Heart left ventricle (tissue), 16 donors: ENCODE measurements around the gene TOX2. TPM values are rescaled to one million over a fixed set of nuclear protein-coding genes. Genes with fewer than 3 reads are reported as not detected.

Experiments used
- ATAC-seq, 4 donors: fragments of 200-7000 bp; cut with Tn5 transposase; one replicate each; pipeline ENCODE4 v1.9.1; 2020 to 2022; ENCODE audit warnings: moderate library complexity in 4 of 4, mild to moderate bottlenecking in 3 of 4, moderate number of reproducible peaks in 1 of 4
- DNase-seq, 5 donors: peaks; one replicate each; pipeline ENCODE4 v3.0.0-alpha.2; 2020
- H3K27ac ChIP-seq, 12 donors: fragments of 200-600 bp; sonication (generic) in 4 of 12; one replicate each; pipeline versions ENCODE4 v1.5.0 to v1.8.0; 2016 to 2022; ENCODE audit warnings: mild to moderate bottlenecking in 2 of 12
- H3K27me3 ChIP-seq, 9 donors: fragments of 200-600 bp; sonication (generic) in 2 of 9; one replicate each; pipeline versions ENCODE4 v1.5.1 to v1.8.0; 2016 to 2022; ENCODE audit warnings: mild to moderate bottlenecking in 3 of 9
- H3K36me3 ChIP-seq, 9 donors: fragments of 200-600 bp; sonication (generic) in 2 of 9; one replicate each; pipeline versions ENCODE4 v1.5.0 to v1.8.0; 2018 to 2022; ENCODE audit warnings: mild to moderate bottlenecking in 2 of 9
- H3K4me1 ChIP-seq, 12 donors: fragments of 200-600 bp; sonication (generic) in 4 of 12; one replicate each; pipeline versions ENCODE4 v1.5.0 to v1.8.0; 2016 to 2022; ENCODE audit warnings: mild to moderate bottlenecking in 3 of 12
- H3K4me3 ChIP-seq, 12 donors: fragments of 200-600 bp; sonication (generic) in 4 of 12; one replicate each; pipeline versions ENCODE4 v1.5.0 to v1.8.0; 2017 to 2022; ENCODE audit warnings: mild to moderate bottlenecking in 9 of 12, moderate library complexity in 4 of 12
- H3K9me3 ChIP-seq, 12 donors: fragments of 200-600 bp; sonication (generic) in 4 of 12; one replicate each; pipeline versions ENCODE4 v1.5.0 to v1.8.0; 2016 to 2022; ENCODE audit warnings: mild to moderate bottlenecking in 1 of 12
- CTCF ChIP-seq, 12 donors: fragments of 200-600 bp; sonication (generic) in 4 of 12; IDR thresholded peaks; one replicate each; pipeline versions ENCODE4 v1.5.0 to v1.8.0; 2018 to 2022; ENCODE audit warnings: antibody characterized with exemption in 12 of 12, mild to moderate bottlenecking in 5 of 12
- POLR2A ChIP-seq, 2 donors: fragments of 450-650 bp; IDR thresholded peaks; one replicate each; pipeline ENCODE4 v1.6.1; 2017; ENCODE audit warnings: antibody characterized with exemption in 2 of 2, mild to moderate bottlenecking in 2 of 2, moderate library complexity in 2 of 2
- WGBS, 4 donors: extraction: QIAGEN DNeasy Blood & Tissue Kit in 2 of 4; methylation state at CpG; one replicate each; pipeline versions ENCODE4 v1.1.5 to v1.1.7; 2013 to 2018; 5-methylcytosine and 5-hydroxymethylcytosine counted together
- intact Hi-C, 10 donors: fragments of 100-400 bp; cut with DNase I; formaldehyde crosslinking; loops; one replicate each; pipeline versions ENCODE4 v1.11.1 to v1.14.2; 2022
- polyA plus RNA-seq, 2 donors: library from polyadenylated mRNA; stranded (reverse); fragments of 200-250 nt; gene quantifications; one replicate each; pipeline ENCODE4 v1.2.3, GENCODE V29; 2013
- total RNA-seq, 9 donors: library from RNA; depleted of rRNA in 2 of 9; stranded (reverse); fragments of >200 nt in 2 of 9; fragmentation: NEBNext Ultra II Directional in 3 of 9; extraction: Animal tissue kit (Norgen Biotek cat#: 25700) in 3 of 9; gene quantifications; one replicate each; pipeline versions ENCODE4 v1.1.0 to v1.2.4, GENCODE V29; 2016 to 2023
- donor health status: ischemic (EF 13 %, LVEDD 7.1; RV severe dilation, severe dysfunction).
- donor health status: healthy with polysubstance abuse.
- donor health status: DM: no; HTN: yes; CAD: no.
- donor health status: DM: no; HTN: no; CAD: no.
- donor health status: ischemic (EF 25% LVEDD 6.9; RV normal size, moderate dysfunction).
- donor health status: ischemic (EF 25% LVEDD 5.7; RV mildly dilated, moderate dysfunction).
- donor health status: healthy.
- donor health status: DM: yes; HTN: yes; CAD: no.
- donor health status: ischemic (EF 35%, LVEDD 5.7; RV mildly dilated, moderate dysfunction).
- donor health status: nonischemic (EF 11% LVEDD 7.7; RV severe dilation, severe dysfunction).
- donor health status: DM: yes; HTN: yes; CAD: no.
- donor health status: PGD.
- donor health status: ischemic (EF 29% LVEDD 5.4; RV normal size, mild dysfunction).
- donor health status: nonischemic (EF 23%, LVEDD 6.1; RV moderate dilation, normal function).

The TOX2 gene
- total and polyA plus RNA-seq, 11 donors, result 0.53 to 3.0 (median 0.91) TPM

DNA sequence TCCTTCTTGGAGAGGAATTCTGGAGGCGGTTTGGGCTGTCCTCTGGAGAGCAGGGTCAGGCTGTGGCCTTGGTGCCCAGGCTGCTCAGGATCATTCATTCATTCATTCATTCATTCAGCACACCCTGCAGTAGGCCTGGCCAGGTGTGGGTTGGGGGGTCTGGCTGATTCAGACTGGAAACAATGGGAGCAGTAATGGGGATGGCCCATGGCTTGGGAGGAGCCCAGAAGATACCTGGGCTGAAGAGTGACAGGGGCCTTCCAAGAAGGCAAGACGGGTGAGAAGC is 31.5 kb downstream of the TOX2 start:
- H3K27me3 ChIP-seq, result peaks cover 0 to 18% (median 0%) of the 10 kb centered on the region in 9 donors
- intact Hi-C loops, result no loop called here
- H3K4me3 ChIP-seq, result no peak overlapping the region
- H3K36me3 ChIP-seq, result no peaks in the 10 kb centered on the region
- H3K9me3 ChIP-seq, result no peaks in the 10 kb centered on the region
- no peak for TF ChIP-seq POLR2A (IDR thresholded peaks at IDR 0.05)
- no peak for TF ChIP-seq CTCF (IDR thresholded peaks at IDR 0.05)
- WGBS, 4 donors, result 89 to 98% (median 94%) methylated on average over 2 of the region's 2 CpGs
- ATAC-seq (no peak), DNase-seq (no peak)
- no peak overlapping the region for H3K27ac ChIP-seq
- H3K4me1 ChIP-seq, result peaks cover 0 to 64% (median 2%) of the 10 kb centered on the region in 12 donors

DNA sequence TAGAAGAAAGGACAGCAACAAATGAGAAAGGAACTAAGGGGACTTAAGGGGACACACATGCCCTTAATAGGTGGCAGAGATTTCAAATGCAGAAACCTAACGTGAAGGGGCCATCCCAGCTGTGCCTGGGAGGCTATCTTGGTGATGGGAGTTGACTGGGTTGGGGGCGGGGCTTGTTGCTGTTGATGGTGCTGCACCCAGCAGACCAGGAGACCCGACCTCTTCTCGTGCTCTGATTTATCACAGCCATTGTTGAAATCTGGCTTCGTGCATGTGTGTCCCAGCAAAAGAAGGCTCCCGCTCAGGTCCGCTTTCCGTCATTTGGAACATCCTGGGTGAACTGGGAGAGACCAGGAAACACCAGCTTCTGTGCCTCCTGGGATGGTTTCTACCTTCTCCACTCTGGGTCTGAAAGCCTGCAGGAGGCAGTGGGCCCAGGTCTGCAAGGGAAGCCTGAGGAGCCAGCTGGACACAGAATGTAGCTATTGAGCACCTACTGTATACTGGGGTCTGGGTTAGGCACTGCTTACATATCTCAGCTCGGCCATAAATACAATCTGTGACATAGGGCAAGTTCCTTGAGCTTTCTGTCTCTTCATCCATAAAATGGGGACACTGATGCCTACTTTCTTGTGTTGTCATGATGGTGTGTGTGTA is 32.1 kb downstream of the TOX2 start:
- TF ChIP-seq CTCF (IDR thresholded peaks at IDR 0.05) (no peak), POLR2A (IDR thresholded peaks at IDR 0.05) (no peak)
- H3K9me3 ChIP-seq, result no peaks in the 10 kb centered on the region
- no peak for DNase-seq
- no peak for ATAC-seq
- 64 to 73% (median 69%) methylated on average over 9 of the region's 9 CpGs for WGBS, 4 donors
- no peaks in the 10 kb centered on the region for H3K36me3 ChIP-seq
- intact Hi-C loops, result no loop called here
- H3K4me1 ChIP-seq, result peaks cover 0 to 61% (median 2%) of the 10 kb centered on the region in 12 donors
- H3K27ac ChIP-seq, result no peak overlapping the region
- H3K27me3 ChIP-seq, result peaks cover 0 to 18% (median 0%) of the 10 kb centered on the region in 9 donors
- no peak overlapping the region for H3K4me3 ChIP-seq

- ATAC-seq (no peak), DNase-seq (no peak)
- 70 to 80% (median 78%) methylated on average over 6 of the region's 6 CpGs for WGBS, 4 donors
- peaks cover 0 to 18% (median 0%) of the 10 kb centered on the region in 9 donors for H3K27me3 ChIP-seq
- peaks cover 0 to 59% (median 1%) of the 10 kb centered on the region in 12 donors for H3K4me1 ChIP-seq
- no peak for TF ChIP-seq POLR2A (IDR thresholded peaks at IDR 0.05)
- no peak for TF ChIP-seq CTCF (IDR thresholded peaks at IDR 0.05)
- no peak overlapping the region for H3K27ac ChIP-seq
- H3K4me3 ChIP-seq, result no peak overlapping the region
- no peaks in the 10 kb centered on the region for H3K9me3 ChIP-seq
- no peaks in the 10 kb centered on the region for H3K36me3 ChIP-seq
- intact Hi-C loops, result no loop called here
These were observed 32.7 kb downstream of the TOX2 start for GRCh38 chr20:43947316-43947710.

DNA sequence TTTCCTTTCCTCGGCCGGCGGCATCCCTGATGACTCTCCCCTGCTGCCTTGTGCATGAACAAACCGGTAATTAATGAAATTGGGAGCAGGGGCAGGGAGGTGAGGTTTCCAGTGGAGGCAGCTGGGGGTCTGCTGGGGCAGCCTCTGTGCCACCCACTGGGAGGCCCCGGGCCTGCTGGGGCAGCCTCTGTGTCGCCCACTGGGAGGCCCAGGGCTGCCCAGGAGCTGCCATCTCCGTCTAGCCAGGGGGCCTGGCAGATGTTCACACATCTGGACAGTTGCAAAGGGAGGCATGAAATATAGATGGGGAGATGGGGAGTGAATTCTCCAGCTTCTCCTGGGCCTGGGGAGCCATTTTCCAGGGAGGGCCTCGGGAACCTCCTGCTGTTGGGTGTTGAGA is 33.8 kb downstream of the TOX2 start:
- Histone ChIP-seq H3K27ac (no peak overlapping the region), H3K4me3 (no peak overlapping the region), H3K27me3 (peaks cover 0 to 18% (median 0%) of the 10 kb centered on the region in 9 donors), H3K9me3 (no peaks in the 10 kb centered on the region), H3K36me3 (no peaks in the 10 kb centered on the region), H3K4me1 (peaks cover 0 to 56% (median 0%) of the 10 kb centered on the region in 12 donors)
- TF ChIP-seq POLR2A (IDR thresholded peaks at IDR 0.05), result no peak
- no peak for TF ChIP-seq CTCF (IDR thresholded peaks at IDR 0.05)
- no peak for DNase-seq
- intact Hi-C loops, result no loop called here
- no peak for ATAC-seq
- WGBS, 4 donors, result 80 to 87% (median 82%) methylated on average over 7 to 8 of the region's 8 CpGs
